Measurements from ENCODE around the gene IL1RAPL2.
"Not testable (repeated sequence)": the region's sequence is repeated elsewhere in the genome, so short reads cannot be mapped to it uniquely, and the experiment has no call there.

IL1RAPL2 gene

GRCh38 chrX:105179644-105180043 lies 613.6 kb downstream of the IL1RAPL2 start:
- no peak for DNase-seq (ENCODE audit: low read depth)

- DNase-seq (ENCODE audit: low read depth) = no peak
Observed at GRCh38 chrX:105189093-105189492, 623.1 kb downstream of the IL1RAPL2 start.

GRCh38 chrX:105190252-105190853 lies 624.4 kb downstream of the IL1RAPL2 start:
- no peak for DNase-seq (ENCODE audit: low read depth)

GRCh38 chrX:105191878-105192277 lies 625.9 kb downstream of the IL1RAPL2 start:
- no peak for DNase-seq (ENCODE audit: low read depth)

- no peak for DNase-seq (ENCODE audit: low read depth)
Observed at GRCh38 chrX:105209406-105209805, 643.4 kb downstream of the IL1RAPL2 start.

GRCh38 chrX:105210258-105210657 lies 644.3 kb downstream of the IL1RAPL2 start:
- DNase-seq (ENCODE audit: low read depth) = no peak

- DNase-seq (ENCODE audit: low read depth) = no peak
Observed at GRCh38 chrX:105211066-105211575, 645.1 kb downstream of the IL1RAPL2 start.

- DNase-seq (ENCODE audit: low read depth) = no peak
Observed at GRCh38 chrX:105219454-105220401, 653.7 kb downstream of the IL1RAPL2 start.

GRCh38 chrX:105220636-105221035 lies 654.6 kb downstream of the IL1RAPL2 start, which contains the start of gene TEX13A:
TEX13A (minus strand) TSS chrX:105220694; CDS start chrX:105220397, 297 bp downstream.
- DNase-seq (ENCODE audit: low read depth) = no peak

GRCh38 chrX:105221374-105221773 lies 655.4 kb downstream of the IL1RAPL2 start:
- no peak for DNase-seq (ENCODE audit: low read depth)

- DNase-seq (ENCODE audit: low read depth) = no peak
Observed at GRCh38 chrX:105226499-105226898, 660.5 kb downstream of the IL1RAPL2 start.

- DNase-seq (ENCODE audit: low read depth) = no peak
Observed at GRCh38 chrX:105228602-105229001, 662.6 kb downstream of the IL1RAPL2 start.

GRCh38 chrX:105229146-105229545 lies 663.1 kb downstream of the IL1RAPL2 start:
- no peak for DNase-seq (ENCODE audit: low read depth)

- not testable (repeated sequence) for DNase-seq (ENCODE audit: low read depth)
Observed at GRCh38 chrX:105237407-105237806, 671.4 kb downstream of the IL1RAPL2 start.

GRCh38 chrX:105241056-105241455 lies 675.1 kb downstream of the IL1RAPL2 start:
- no peak for DNase-seq (ENCODE audit: low read depth)

- no peak for DNase-seq (ENCODE audit: low read depth)
Observed at GRCh38 chrX:105260291-105261043, 694.5 kb downstream of the IL1RAPL2 start.

- DNase-seq (ENCODE audit: low read depth) = no peak
Observed at GRCh38 chrX:105263171-105263570, 697.2 kb downstream of the IL1RAPL2 start.

- DNase-seq (ENCODE audit: low read depth) = no peak
Observed at GRCh38 chrX:105263801-105264200, 697.8 kb downstream of the IL1RAPL2 start.

GRCh38 chrX:105265093-105265492 lies 699.1 kb downstream of the IL1RAPL2 start:
- DNase-seq (ENCODE audit: low read depth) = no peak

- no peak for DNase-seq (ENCODE audit: low read depth)
Observed at GRCh38 chrX:105266456-105266855, 700.5 kb downstream of the IL1RAPL2 start.

- no peak for DNase-seq (ENCODE audit: low read depth)
Observed at GRCh38 chrX:105267167-105267566, 701.2 kb downstream of the IL1RAPL2 start.

- DNase-seq (ENCODE audit: low read depth) = no peak
Observed at GRCh38 chrX:105269386-105269785, 703.4 kb downstream of the IL1RAPL2 start.

Data from non-pigmented ciliary epithelial cell (primary cell).